Activated CD4-positive, CD25-positive, alpha-beta regulatory T cell treated with anti-CD3 and anti-CD28 coated beads, Interleukin-2, amount 50 U/mL, for 24 hours (primary cell): ENCODE data around the gene LLPH.

Experiments used
- ATAC-seq, 2 donors: fragments of 150-1000 bp; cut with Tn5 transposase; one replicate each; pipeline ENCODE4 v1.10.0; 2021; ENCODE audit warnings: mild to moderate bottlenecking in 1 of 2, moderate library complexity in 1 of 2

Gene LLPH

DNA sequence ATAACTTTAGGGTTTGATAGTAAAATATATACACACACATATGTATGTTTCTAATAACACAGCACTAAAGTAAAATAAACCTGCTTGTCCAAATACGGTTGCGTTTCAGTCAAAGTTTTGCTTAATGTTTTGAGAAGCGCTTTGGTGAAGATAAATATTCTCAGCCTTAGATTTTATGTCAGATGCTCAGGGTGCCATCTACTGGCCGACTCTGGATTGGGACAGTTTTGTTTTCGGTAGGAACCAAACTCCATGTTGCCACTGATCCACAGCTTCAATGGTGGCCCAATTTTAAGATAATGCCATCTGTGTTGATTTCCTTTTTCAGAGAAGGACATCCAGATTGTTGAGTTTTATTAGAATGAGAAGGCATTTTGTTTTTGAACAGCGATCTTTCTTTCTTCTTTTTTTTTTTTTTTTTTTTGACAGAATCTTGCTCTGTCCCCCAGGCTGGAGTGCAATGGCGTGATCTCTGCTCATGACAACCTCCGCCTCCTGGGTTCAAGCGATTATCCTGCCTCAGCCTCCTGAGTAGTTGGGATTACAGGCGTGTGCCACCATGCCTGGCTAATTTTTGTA is 43.1 kb downstream of the LLPH start:
- peak in 1 of 2 donors; percentile 33 for ATAC-seq

DNA sequence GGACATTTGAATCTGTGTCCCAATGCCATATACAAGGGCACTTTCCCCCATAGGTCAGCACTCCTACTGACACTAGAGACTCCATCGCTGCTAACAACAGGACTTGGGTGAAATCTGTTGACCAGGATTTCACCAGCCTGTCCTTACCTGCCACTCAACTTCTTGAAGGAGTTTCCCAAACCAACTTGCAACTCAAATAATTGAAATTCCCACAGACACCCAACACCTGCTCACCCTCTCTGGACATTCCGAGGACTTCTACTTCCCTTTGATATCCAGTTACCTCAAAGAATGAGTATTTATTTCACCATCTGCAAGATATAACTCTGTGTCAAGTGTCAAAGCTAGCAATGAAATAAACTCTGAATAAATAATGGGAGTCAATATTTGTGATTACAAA is 44.6 kb downstream of the LLPH start:
- ATAC-seq = no peak

DNA sequence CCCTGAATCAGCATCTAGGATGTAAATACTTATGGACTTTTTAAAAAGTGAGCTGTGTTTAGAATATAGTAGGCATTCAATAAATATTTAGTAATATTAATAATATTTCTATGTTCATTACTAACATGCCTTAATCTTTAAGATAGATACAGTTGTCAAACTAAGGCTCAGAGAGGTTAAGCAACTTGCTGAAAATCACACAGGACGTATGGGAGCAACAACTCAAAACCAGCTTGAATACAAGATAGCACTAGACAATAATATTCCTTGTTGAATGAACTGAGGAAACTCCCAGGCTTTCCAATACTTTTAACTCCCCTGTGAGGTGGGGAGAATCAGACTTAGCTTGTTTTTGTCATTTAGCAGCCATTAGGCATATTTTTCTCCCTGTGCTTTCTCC is 45.3 kb downstream of the LLPH start:
- ATAC-seq = no peak

DNA sequence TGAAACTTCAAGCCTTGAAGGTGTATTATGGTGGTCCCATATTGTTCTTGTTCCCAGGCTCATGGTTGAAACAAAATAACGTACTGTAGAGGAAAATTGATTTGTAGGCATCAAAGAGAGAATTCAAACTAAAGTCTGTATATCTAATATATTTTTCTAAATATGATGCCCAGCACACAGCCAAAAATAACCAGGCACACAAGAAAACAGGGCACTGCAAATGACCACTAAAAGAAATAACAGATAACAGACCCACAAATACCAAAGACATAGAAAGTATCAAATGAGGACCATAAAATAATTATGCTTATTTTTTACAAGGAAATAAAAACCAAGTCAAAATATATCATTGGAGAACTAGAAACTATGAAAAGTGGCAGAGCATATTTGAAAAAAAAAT is 46.8 kb downstream of the LLPH start:
- ATAC-seq = no peak

DNA sequence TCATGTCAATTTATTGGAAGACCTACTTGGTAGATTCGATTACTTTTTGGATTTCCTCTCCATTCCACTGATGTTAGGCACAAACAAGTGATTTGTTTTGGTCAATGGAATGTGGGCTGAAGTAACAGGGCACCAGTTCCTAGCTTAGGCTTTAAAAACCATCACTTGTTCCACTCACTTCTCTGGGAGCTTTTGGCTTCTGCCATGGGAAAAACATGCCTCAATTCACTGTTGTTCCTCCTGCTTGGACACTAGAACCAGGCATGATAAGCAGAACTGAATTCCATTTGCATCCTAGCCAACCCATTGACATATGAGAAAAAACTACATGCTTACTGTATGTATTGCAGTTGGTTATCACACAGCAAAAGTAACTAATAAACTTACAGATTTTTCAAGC is 47.8 kb downstream of the LLPH start:
- ATAC-seq = no peak

DNA sequence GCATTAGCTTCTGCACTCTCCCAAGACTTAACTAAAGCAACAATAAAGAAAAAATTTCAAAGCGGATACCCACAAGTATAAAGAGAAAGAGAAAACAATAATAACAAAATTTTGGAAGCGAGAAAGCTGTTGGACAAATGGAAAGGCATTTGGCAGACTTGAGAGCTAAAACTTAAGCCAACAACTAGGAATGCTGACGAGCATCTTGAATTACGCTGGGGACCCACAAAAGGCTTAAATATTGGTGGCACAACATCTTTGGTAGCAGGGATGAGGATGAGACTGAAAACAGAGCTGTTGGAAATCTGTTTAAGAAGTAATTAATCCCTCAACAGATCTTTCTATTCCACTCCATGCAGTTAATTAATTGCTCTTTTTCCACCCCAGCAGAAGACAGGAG is 49.8 kb downstream of the LLPH start:
- no peak for ATAC-seq

DNA sequence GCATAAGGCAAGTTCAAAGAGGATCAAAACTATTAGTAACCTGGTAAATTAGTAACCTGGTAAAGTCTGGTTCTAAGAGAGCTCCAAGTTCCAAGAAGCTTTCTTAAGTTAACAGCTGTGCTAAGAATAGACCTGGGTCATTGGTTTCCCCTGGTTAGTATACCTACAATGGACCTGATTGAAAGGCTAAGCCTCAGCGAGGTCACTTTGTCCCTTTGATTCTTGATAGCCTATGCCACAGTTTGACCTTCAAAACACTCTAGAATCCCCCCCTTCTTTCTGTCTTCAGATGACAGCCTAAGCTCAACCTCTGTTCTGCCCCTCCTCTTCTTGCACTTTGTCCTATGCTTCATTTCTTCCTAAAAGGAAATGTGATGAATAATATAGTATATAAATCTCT is 53.0 kb downstream of the LLPH start:
- ATAC-seq = no peak

DNA sequence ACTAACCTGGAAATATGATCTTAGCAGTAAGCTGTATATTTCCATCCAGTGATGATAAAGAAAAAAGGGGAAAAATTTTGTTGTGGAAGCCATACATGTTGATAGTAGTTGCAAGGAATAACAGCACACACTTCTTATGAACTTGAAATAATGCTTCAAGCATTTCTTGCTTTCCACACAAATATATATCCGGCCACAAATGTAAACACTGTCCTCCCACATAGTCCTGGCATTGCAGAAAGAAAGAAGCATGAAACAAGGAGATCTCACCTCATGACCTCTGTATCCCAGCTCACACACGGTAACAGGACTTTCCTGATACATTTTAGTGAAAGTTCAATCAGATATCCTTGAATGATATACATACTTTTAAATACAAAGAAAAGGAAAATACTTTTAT is 56.0 kb downstream of the LLPH start:
- ATAC-seq = no peak

DNA sequence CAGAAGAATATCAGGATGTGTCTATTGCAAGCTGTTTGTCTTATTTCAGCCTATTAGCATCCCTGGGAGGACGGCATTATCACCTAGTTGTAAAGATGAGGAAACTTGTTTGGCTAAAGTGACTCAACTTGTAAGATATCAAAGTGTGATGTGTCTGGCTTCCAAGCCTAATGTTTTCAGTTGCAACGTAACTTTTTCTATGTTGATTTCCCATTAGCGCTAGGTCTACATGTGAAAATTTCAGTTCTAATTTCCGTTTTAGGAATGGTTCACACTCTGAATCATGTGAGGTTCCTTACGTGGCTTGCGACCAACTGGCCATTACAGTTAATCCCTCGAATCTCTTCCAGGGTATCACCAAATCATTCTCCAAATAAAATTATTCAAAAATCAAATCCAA is 58.0 kb downstream of the LLPH start:
- ATAC-seq = no peak

DNA sequence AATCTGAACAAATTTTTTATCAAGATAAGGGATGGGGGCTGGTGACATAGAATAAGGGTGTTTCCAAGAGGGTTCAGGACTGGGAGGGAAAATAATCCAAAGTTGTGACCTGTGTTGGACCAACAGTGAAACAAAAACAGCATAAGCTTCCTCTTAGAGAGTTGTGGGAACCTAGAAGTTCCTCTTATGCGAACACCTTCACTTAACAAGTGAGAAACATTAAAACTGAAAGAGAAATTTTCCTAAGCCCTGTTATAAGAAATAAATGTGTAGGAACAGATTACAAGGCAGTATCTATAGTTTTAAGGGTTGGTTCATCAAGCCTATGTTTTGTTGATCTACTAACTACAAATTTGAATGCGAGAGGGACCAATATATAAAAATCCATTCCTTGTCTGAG is 58.4 kb downstream of the LLPH start:
- ATAC-seq = peak in 1 of 2 donors; percentile 7

DNA sequence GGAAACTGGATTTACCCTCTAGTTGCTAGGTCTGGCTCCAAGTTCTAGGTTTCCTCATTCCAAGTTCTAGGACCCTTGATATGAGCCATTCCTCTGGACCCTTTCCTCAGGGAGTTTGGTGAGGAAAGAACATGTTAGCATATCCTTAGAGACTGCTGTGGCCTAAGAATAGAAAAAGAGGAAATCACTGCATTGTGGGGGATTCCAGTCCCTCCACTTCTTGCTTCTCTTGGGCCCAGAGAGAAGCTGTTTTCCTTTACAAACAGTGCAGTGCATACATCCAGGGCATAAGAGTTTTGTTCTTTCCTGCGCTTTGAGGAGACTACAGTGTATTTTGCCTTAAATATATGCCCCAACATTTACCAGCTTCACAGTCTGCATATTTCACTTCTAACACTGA is 59.0 kb downstream of the LLPH start:
- no peak for ATAC-seq

DNA sequence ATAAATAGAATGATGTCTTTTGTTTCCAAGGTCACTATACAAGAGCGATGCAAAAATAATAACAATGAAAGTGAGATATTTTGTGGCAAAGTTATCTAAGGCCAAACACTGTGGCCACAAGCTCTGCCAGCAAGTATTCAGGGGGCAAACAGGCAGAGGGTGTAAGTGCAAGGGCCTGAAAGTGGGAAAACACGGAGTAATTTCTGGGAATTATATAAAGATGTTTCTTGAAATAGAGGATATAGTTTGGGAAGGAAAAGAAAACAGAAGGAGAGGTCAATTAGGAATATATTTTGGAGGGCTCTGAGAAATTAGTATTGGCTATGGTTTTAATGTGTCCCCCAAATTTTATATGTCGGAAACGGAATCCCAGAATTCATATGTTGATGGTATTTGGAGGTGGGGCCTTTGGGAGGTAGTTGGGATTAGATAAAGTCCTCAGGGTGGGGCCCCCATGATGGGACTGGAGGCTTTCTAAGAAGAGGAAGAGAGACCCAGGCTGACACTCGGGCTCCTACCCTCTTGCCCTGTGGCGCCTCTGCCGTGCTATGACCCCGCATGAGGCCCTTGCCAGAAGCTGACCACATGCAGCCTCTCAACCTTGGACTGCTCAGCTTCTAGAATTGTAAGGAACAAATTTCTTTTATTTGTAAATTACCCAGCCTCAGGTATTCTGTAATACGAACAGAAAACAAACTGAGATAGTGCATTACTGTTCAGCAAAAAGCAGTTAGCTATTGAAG is 60.0 kb downstream of the LLPH start:
- no peak for ATAC-seq

DNA sequence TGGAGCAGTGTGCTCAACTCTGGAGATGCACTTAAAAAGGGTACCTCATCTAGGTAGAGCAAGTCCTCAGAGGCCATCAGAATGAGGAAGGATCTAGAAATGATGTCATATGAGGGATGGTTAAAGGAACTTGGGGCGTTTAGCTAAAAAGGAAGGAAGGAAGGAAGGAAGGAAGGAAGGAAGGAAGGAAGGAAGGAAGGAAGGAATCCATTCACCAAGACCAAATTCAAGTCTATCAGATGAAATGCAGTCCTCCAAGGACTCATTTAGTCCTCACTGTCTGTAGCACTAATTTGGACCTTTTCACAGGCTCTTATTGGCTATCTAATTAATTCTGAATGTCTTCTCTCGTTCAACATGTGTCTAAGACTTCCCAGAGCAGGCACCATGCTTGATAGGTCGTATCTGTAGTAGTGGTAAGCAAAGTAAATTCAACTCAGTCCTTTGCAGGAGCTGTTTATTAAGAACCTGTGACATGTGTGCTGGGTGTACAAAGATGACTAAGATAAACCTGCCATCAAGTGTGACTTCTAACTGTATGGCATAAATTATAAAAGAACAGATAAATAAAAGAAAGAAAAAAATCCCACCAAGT is 63.5 kb downstream of the LLPH start:
- no peak for ATAC-seq
